IPS-18c (cell line): ENCODE data around the gene GALNT1.

Experiments
- H3K4me3 ChIP-seq: 2 replicates; pipeline ENCODE4 v1.7.0; 2013; ENCODE audit warnings: low read depth, mild to moderate bottlenecking, low read length, moderate library complexity; ENCODE audit not compliant: insufficient read depth
- H3K9me3 ChIP-seq: one replicate; pipeline ENCODE4 v1.6.1; 2013; ENCODE audit warnings: mild to moderate bottlenecking, low read length, moderate library complexity; ENCODE audit not compliant: control insufficient read depth, insufficient read depth

Gene GALNT1

DNA sequence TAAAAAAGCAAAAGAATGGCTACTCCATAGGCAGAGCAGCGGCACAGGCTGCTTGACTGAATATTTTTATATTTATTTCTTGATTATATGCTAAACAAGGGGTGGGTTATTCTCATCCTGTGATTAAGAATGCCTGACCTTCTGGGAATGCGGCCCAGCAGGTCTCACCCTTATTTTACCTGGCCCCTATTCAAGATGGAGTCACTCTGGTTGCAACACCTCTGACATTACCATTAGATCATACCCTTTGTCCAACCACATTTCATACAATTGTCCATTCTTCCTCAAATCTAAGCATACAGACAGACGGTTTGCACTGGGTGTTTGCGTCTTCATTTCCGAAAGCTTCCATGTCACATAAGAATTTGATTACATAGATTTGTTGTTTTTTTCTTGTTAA, 168.2 kb downstream of the GALNT1 start:
- Histone ChIP-seq H3K4me3 (no peak overlapping the region), H3K9me3 (no peaks in the 10 kb centered on the region)

DNA sequence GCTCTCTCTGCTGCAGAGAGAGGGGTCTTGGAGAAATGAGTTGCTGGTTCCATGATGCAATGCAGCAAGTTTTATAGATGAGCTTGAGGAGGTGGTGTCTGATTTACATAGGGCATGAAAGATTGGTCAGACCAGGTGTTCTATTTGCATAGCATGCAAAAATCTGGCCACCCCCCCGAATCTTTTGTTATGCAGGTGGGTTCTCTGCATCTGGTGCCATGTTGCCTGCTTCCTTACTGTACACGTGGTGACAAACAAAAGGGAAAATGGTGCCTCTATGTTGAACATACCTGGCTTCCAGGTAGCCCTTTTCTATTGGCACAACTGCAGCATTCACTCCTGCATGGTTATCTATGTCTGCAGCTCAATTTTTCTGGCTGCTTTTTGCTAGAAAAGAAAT, 169.4 kb downstream of the GALNT1 start:
- Histone ChIP-seq H3K4me3 (no peak overlapping the region), H3K9me3 (no peaks in the 10 kb centered on the region)

DNA sequence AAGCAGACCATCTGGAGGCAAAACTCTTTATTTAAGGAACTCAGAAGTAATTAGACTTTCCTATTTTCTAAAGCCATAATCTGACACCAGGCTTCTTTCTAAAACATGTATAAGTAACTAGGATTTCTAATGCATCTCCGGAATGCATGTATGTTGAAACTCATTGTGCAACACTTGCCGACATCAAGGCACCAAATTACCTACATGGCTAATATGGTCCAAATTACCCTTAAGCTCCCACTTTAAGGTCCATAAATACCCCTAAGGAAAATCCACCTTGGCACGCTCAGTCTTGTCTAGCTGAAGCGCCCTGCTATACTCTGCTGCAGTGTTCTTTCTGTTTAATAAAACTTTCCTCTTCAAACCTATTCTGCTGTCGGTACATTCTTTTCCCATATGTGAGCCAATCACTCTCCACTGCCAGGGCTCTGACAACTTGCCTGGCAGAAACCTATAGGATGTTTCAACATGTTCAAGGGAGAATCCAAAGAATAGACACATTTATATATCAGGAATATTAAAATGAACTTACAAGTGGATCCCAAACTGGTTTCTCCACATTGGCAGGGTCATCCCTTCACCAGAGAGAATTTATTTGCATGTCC, 171.9 kb downstream of the GALNT1 start:
- Histone ChIP-seq H3K9me3 (peaks cover 2% of the 10 kb centered on the region), H3K4me3 (no peak overlapping the region)

DNA sequence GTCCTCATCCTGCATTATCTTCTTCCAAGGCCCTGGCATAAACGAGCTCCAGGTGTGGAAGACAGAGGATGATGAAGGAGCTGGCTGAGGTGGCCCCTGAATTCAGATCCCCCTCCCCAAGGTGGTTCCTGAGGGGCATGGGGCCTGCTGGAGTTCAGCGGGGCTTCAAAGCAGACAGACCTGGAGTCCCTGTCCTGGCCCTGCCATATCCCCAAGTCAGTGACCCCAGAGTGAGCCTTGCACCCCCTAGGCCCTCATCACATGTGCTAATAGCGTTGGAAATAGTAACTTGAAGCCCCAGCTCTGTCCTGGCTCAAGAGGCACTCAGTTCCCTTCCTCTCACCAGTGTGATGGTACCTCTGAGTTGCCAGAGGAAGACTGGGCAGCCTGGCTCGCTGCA, 172.9 kb downstream of the GALNT1 start:
- Histone ChIP-seq H3K4me3 (no peak overlapping the region), H3K9me3 (peaks cover 3% of the 10 kb centered on the region)

DNA sequence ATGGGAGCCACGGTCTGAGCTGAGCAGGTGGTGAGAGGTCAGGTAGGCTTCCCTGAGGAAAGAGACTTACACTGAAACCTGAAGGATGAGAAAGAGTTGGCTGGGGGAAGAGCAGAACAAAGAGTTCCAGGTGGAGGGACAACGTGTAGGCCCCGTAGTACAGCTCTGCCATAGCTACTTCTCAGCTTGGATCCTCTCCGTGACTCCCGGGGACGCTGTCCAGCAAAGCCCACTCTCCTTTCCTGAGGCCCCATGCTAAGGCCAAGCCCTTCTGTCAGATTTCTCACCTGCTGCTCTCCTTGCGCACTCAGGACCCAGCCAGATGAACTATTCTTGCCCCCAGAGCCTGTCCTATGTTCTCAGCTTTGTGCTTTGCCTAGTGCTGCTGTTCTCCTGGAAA, 173.8 kb downstream of the GALNT1 start:
- Histone ChIP-seq H3K4me3 (no peak overlapping the region), H3K9me3 (peaks cover 5% of the 10 kb centered on the region)

DNA sequence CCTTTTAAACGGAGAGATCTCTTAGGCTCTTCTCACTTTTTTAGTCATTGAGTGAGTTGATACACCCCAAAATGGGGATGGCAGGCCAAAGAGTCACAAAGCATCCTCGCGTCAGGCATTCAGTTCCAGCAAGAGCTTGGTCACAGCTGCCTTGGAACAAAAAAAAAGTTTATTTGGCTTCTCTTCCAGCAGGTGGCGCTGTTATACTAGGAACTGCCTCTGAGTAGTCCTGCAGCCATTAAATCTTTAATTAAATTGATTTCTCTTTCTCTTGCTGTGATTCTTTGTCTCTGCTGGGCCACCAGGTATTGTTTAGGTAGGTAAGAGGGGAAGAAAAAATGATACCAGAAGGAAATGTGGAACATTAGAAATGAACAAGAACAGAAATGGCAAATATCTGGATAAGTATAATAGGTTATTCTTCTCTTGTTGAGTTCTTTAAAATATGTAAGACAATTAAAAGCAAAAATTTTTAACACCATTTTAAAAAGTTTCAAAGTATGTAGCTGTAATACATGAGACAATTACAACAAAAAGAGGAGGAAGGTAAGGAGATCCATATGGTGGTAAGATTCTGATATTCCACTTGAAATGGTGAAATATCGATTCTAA, 175.1 kb downstream of the GALNT1 start:
- Histone ChIP-seq H3K4me3 (no peak overlapping the region), H3K9me3 (peaks cover 6% of the 10 kb centered on the region)
